HCT116 (cell line): ENCODE results near the gene C11orf98.

Experiments
- CTCF ChIP-seq, 3 experiments: fragments of 200-600 bp in 1 of 3; sonication (generic) in 1 of 3; IDR thresholded peaks in 2 of 3; conservative IDR thresholded peaks in 1 of 3; 2 replicates each; pipeline ENCODE4 v1.5.1; 2012 to 2017; ENCODE audit warnings: low read depth in 2 of 3, low read length in 2 of 3, antibody characterized with exemption in 1 of 3, borderline replicate concordance in 1 of 3, control low read depth in 1 of 3, mild to moderate bottlenecking in 1 of 3, mixed read lengths in 1 of 3, mixed run types in 1 of 3, moderate library complexity in 1 of 3; ENCODE audit not compliant: insufficient read depth in 1 of 3
- EGR1 ChIP-seq: IDR thresholded peaks from 2 replicates; pipeline ENCODE4 v1.6.1; 2012; ENCODE audit warnings: low read depth
- EZH2 ChIP-seq: fragments of 200-600 bp; sonication (generic); IDR thresholded peaks from 2 replicates; pipeline ENCODE4 v1.6.1; 2017; ENCODE audit warnings: antibody characterized with exemption, mixed run types
- MAX ChIP-seq: IDR thresholded peaks from 2 replicates; pipeline ENCODE4 v1.6.1; 2012
- POLR2A ChIP-seq: IDR thresholded peaks from 2 replicates; pipeline ENCODE4 v1.7.0; 2011; ENCODE audit warnings: borderline replicate concordance; ENCODE audit not compliant: insufficient read depth, insufficient read length; ENCODE audit errors: extremely low read depth
- POLR2AphosphoS5 ChIP-seq: IDR thresholded peaks from 2 replicates; pipeline ENCODE4 v1.6.1; 2011; ENCODE audit warnings: mild to moderate bottlenecking, low read depth, low read length, moderate library complexity
- REST ChIP-seq: IDR thresholded peaks from 2 replicates; pipeline ENCODE4 v1.6.1; 2012; ENCODE audit warnings: low read depth
- SP1 ChIP-seq: IDR thresholded peaks from 2 replicates; pipeline ENCODE4 v1.6.1; 2012; ENCODE audit warnings: low read depth
- SRF ChIP-seq: IDR thresholded peaks from 2 replicates; pipeline ENCODE4 v1.6.1; 2012; ENCODE audit warnings: low read depth
- YY1 ChIP-seq: IDR thresholded peaks from 2 replicates; pipeline ENCODE4 v1.6.1; 2011; ENCODE audit warnings: low read length, low read depth, moderate library complexity, mild to moderate bottlenecking; ENCODE audit not compliant: insufficient replicate concordance; ENCODE audit errors: extremely low read depth
- ZFX ChIP-seq: fragments of 450-650 bp; IDR thresholded peaks from 2 replicates; pipeline ENCODE4 v1.6.1; 2017
- ZNF274 ChIP-seq: fragments of 200-500 bp; sonication (Bioruptor generic); IDR thresholded peaks from 2 replicates; pipeline ENCODE4 v1.6.1; 2014; ENCODE audit warnings: mild to moderate bottlenecking, low read depth, low read length, inconsistent platforms

- no peak for TF ChIP-seq EZH2
- no peak for TF ChIP-seq EGR1
- TF ChIP-seq SRF, result no peak
- no peak for TF ChIP-seq CTCF (IDR thresholded peaks at IDR 0.05 in 2 of 3, conservative IDR thresholded peaks at IDR 0.05 in 1 of 3; ENCODE audit: borderline replicate concordance in 1 of 3, insufficient read depth in 1 of 3, low read depth in 2 of 3, low read length in 2 of 3)
- no peak for TF ChIP-seq YY1
- TF ChIP-seq REST, result no peak
- no peak for TF ChIP-seq POLR2AphosphoS5
- TF ChIP-seq SP1, result no peak
- no peak for TF ChIP-seq POLR2A
- no peak for TF ChIP-seq MAX
- TF ChIP-seq ZFX, result no peak
- TF ChIP-seq ZNF274, result no peak
Observed at GRCh38 chr11:62621027-62621566, 43.9 kb downstream of the C11orf98 start.
